Hematopoietic multipotent progenitor cell treated with erythropoietin and hydrocortisone succinate and interleukin-3 and kit ligand, for 17 days (in vitro differentiated cells): ENCODE measurements around the gene HMGXB3.

Experiments
- DNase-seq: peaks from one replicate; pipeline ENCODE4 v3.0.0-alpha.2; 2015; ENCODE audit warnings: low spot score

Gene HMGXB3

GRCh38 chr5:150092159-150092787 lies 91.7 kb downstream of the HMGXB3 start:
- DNase-seq = no peak

GRCh38 chr5:150097152-150097551 lies 96.6 kb downstream of the HMGXB3 start:
- DNase-seq = no peak

- no peak for DNase-seq
Measured at GRCh38 chr5:150101023-150101422, 100.5 kb downstream of the HMGXB3 start.
